Measurements from ENCODE around the gene AQP11. TPM values are rescaled to one million over a fixed set of nuclear protein-coding genes. Genes with fewer than 3 reads are reported as not detected.

AQP11 gene
- total RNA-seq, 1 experiment from 2014 or later, result 0.47 TPM

DNA sequence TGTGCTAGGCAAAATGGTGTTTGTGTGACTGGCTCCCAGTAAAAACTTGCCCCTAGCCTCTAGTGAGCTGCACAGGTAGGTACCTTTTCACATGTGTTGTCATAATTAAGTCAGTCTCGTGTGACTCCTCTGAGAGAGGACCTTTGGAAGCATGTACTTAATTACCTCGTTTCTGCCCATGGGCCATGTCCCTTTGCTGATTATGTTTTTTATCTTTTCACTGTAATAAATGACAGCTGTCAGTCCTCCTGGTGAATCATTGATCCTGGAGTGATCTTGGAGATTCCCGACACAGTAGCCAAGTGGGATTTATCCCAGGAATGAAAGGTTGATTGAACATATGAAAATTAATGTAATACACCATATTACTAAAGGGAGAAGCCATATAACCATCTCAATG lies 60.4 kb downstream of the AQP11 start:
- in situ Hi-C loops (cut with HindIII; ENCODE audit: low sequenced_read_pairs), result no loop called here
- DNase-seq (ENCODE audit: low spot score), result no peak

DNA sequence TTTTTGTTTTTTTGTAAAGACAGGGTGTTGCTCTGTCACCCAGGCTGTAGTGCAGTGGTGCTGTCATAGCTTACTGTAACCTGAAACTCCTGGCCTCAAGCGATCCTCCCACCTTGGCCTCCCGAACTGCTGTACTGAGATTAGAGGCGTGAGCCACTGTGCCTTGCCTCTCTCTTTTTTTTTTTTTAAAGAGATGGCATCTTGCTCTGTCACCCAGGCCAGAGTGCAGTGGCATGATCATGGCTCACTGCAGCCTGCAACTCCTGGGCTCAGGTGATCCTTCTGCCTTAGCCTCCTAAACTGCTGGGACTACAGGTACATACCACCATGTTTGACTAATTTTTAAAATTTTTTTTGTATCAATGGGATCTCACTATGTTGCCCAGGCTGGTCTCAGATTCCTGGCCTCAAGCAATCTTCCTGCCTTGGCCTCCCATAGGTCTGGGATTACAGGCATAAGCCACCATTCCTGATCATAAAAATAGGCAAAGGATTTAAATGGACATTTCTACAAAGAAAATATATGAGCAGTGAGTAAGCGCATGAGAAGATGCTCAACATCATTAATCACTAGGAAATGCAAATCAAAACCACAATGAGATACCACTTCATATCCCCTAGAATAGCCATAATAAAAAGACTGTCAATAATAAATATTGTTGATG lies 65.1 kb downstream of the AQP11 start:
- no peak for DNase-seq (ENCODE audit: low spot score)
- in situ Hi-C loops (cut with HindIII; ENCODE audit: low sequenced_read_pairs), result no loop called here

DNA sequence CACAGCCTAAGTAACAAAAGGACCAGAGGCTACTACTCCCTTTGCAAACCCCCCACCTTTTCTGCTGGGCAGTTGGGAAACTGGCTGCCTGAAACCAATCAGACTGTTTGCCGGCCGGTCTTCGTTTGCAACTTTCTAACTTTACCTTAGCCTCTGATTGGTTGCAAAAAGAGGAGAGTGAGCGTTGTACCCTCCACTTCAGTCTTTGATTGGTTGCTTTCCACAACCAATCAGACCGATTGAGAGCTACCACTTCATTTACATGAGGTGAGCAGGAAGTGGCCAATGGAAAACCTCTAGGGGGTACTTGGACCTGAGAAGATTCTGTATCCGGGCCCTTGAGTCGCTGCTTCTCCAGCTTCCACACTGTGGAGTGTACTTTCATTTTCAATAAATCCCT lies 66.6 kb downstream of the AQP11 start:
- DNase-seq (ENCODE audit: low spot score), result no peak
- in situ Hi-C loops (cut with HindIII; ENCODE audit: low sequenced_read_pairs), result no loop called here

DNA sequence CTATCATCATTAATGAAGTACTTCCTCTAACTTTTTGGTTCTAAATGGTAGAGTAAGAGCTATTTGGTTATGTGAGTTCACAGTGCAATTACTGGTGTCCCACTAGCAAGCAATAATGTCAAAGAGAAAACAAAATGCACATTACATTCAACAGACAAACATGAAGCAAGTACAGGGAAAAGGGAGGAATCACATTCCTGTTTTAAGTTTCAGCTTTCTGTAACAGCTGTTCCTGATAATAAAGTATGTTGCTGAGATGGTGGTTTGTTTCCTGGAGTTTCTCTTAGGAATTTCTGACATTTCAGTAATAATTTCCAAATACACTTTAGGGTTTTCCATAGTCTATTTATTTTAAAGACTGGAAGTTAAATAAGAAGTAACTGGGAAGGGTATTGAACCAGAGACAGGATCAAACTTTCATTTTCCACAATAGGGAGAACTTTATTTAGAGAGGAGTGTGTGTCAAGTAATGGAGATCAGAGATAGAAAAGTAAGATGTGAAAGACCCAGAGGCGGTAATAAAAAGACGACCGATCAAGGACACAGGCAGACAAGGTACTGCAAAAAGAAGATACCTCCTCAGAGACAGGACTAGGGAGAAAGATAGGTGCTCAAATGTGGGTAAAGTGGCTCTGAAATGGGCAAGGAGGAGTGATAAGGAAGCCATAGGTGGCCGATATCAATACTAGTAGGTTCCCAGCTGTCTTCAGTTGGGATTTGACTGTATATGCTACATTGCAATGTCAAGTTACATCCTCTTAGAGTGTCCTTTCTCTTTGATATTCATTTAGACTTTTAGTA lies 68.7 kb downstream of the AQP11 start:
- no peak for DNase-seq (ENCODE audit: low spot score)
- in situ Hi-C loops (cut with HindIII; ENCODE audit: low sequenced_read_pairs), result no loop called here

Other genes starting within 250 kb of the AQP11 start
- 25.7 and 42.8 TPM in 2 replicates for gene PAK1, start 115.9 kb upstream of the AQP11 start, total RNA-seq (2014; rRNA removed; shearing (Covaris generic))
- gene CLNS1A, start 47.8 kb downstream of the AQP11 start, total RNA-seq (2014; rRNA removed; shearing (Covaris generic)), result 397 and 494 TPM in 2 replicates
- gene RSF1, start 230.8 kb downstream of the AQP11 start, total RNA-seq (2014; rRNA removed; shearing (Covaris generic)), result 14.9 and 31.4 TPM in 2 replicates
- 7.9 and 15.7 TPM in 2 replicates for gene AAMDC, start 231.2 kb downstream of the AQP11 start, total RNA-seq (2014; rRNA removed; shearing (Covaris generic))